Measurements from ENCODE around the gene GRB10. TPM values are rescaled to one million over a fixed set of nuclear protein-coding genes. Genes with fewer than 3 reads are reported as not detected.

The GRB10 gene
- total and polyA plus RNA-seq, 9 donors = 10.0 to 93.3 (median 27.8) TPM

GRCh38 chr7:50766849-50767207, 15.9 kb downstream of the GRB10 start:
- no peaks in the 10 kb centered on the region for H3K36me3 ChIP-seq
- H3K4me3 ChIP-seq = no peak overlapping the region
- WGBS, 3 donors = 47 to 77% (median 48%) methylated on average over 2 of the region's 2 CpGs
- H3K9me3 ChIP-seq = no peaks in the 10 kb centered on the region
- no peak overlapping the region for H3K27ac ChIP-seq
- H3K27me3 ChIP-seq = no peaks in the 10 kb centered on the region
- H3K4me1 ChIP-seq (ENCODE audit: insufficient read depth) = no peaks in the 10 kb centered on the region
- DNase-seq = no peak
- intact Hi-C loops (cut with DNase I) = no loop called here
- no peak for TF ChIP-seq EP300 (IDR thresholded peaks at IDR 0.05)
- no peak for TF ChIP-seq POLR2A (IDR thresholded peaks at IDR 0.05)
- no peak for TF ChIP-seq CTCF (IDR thresholded peaks at IDR 0.05)

GRCh38 chr7:50766106-50766848, 16.4 kb downstream of the GRB10 start:
- intact Hi-C loops (cut with DNase I) = no loop called here
- no peak overlapping the region for H3K27ac ChIP-seq
- no peaks in the 10 kb centered on the region for H3K9me3 ChIP-seq
- H3K36me3 ChIP-seq = no peaks in the 10 kb centered on the region
- H3K4me1 ChIP-seq (ENCODE audit: insufficient read depth) = no peaks in the 10 kb centered on the region
- DNase-seq = no peak
- H3K27me3 ChIP-seq = no peaks in the 10 kb centered on the region
- no peak for TF ChIP-seq EP300 (IDR thresholded peaks at IDR 0.05)
- no peak for TF ChIP-seq CTCF (IDR thresholded peaks at IDR 0.05)
- no peak for TF ChIP-seq POLR2A (IDR thresholded peaks at IDR 0.05)
- 85 to 90% (median 88%) methylated on average over 5 of the region's 5 CpGs for WGBS, 3 donors
- no peak overlapping the region for H3K4me3 ChIP-seq

GRCh38 chr7:50762337-50762736, 20.4 kb downstream of the GRB10 start:
- DNase-seq = no peak
- TF ChIP-seq CTCF (IDR thresholded peaks at IDR 0.05) = no peak
- TF ChIP-seq EP300 (IDR thresholded peaks at IDR 0.05) = no peak
- TF ChIP-seq POLR2A (IDR thresholded peaks at IDR 0.05) = no peak
- no peaks in the 10 kb centered on the region for H3K27me3 ChIP-seq
- H3K9me3 ChIP-seq = no peaks in the 10 kb centered on the region
- H3K27ac ChIP-seq = no peak overlapping the region
- intact Hi-C loops (cut with DNase I) = no loop called here
- peaks cover 1% of the 10 kb centered on the region for H3K4me1 ChIP-seq (ENCODE audit: insufficient read depth)
- no peak overlapping the region for H3K4me3 ChIP-seq
- no peaks in the 10 kb centered on the region for H3K36me3 ChIP-seq
- 91 to 94% (median 94%) methylated on average over 2 of the region's 2 CpGs for WGBS, 3 donors

GRCh38 chr7:50761713-50762112, 21.0 kb downstream of the GRB10 start:
- Histone ChIP-seq H3K27me3 (no peaks in the 10 kb centered on the region), H3K4me3 (no peak overlapping the region), H3K4me1 (ENCODE audit: insufficient read depth) (peaks cover 1% of the 10 kb centered on the region), H3K9me3 (no peaks in the 10 kb centered on the region), H3K36me3 (no peaks in the 10 kb centered on the region), H3K27ac (no peak overlapping the region)
- TF ChIP-seq CTCF (IDR thresholded peaks at IDR 0.05) (no peak), EP300 (IDR thresholded peaks at IDR 0.05) (no peak), POLR2A (IDR thresholded peaks at IDR 0.05) (no peak)
- intact Hi-C loops (cut with DNase I) = no loop called here
- DNase-seq = no peak
- 83 to 91% (median 84%) methylated on average over 7 of the region's 7 CpGs for WGBS, 3 donors

Data from ovary (tissue), 9 donors.